ENCODE results near the gene ITPRID1.

ITPRID1 gene

GRCh38 chr7:31642681-31643115, 128.8 kb downstream of the ITPRID1 start:
- DNase-seq: no peak

- DNase-seq: no peak
Measured at GRCh38 chr7:31646942-31647341, 133.1 kb downstream of the ITPRID1 start.

- no peak for DNase-seq
Measured at GRCh38 chr7:31647511-31647910, 133.6 kb downstream of the ITPRID1 start.

- no peak for DNase-seq
Measured at GRCh38 chr7:31648288-31648687, 134.4 kb downstream of the ITPRID1 start.

GRCh38 chr7:31648880-31649279, 135.0 kb downstream of the ITPRID1 start:
- no peak for DNase-seq

GRCh38 chr7:31651234-31652062, 137.6 kb downstream of the ITPRID1 start:
- DNase-seq: no peak

- DNase-seq: no peak
Measured at GRCh38 chr7:31652063-31652326, 138.1 kb downstream of the ITPRID1 start.

- DNase-seq: no peak
Measured at GRCh38 chr7:31663072-31663471, 149.2 kb downstream of the ITPRID1 start.

GRCh38 chr7:31664890-31665289, 151.0 kb downstream of the ITPRID1 start:
- no peak for DNase-seq

- DNase-seq: no peak
Measured at GRCh38 chr7:31665546-31665945, 151.7 kb downstream of the ITPRID1 start.

GRCh38 chr7:31669461-31669860, 155.6 kb downstream of the ITPRID1 start:
- DNase-seq: no peak

- DNase-seq: no peak
Measured at GRCh38 chr7:31679574-31680305, 165.8 kb downstream of the ITPRID1 start.

GRCh38 chr7:31683445-31684225, 169.7 kb downstream of the ITPRID1 start:
- no peak for DNase-seq

GRCh38 chr7:31687024-31687748, 173.3 kb downstream of the ITPRID1 start, which contains the start of gene PPP1R17:
TSS of gene PPP1R17 (plus strand) at chr7:31687215. CDS start at chr7:31692442, 5,227 bp downstream.
- no peak for DNase-seq

- no peak for DNase-seq
Measured at GRCh38 chr7:31688372-31688771, 174.5 kb downstream of the ITPRID1 start.

GRCh38 chr7:31688996-31689395, 175.1 kb downstream of the ITPRID1 start:
- DNase-seq: no peak

- no peak for DNase-seq
Measured at GRCh38 chr7:31690935-31691334, 177.0 kb downstream of the ITPRID1 start.

GRCh38 chr7:31692451-31692850, 178.6 kb downstream of the ITPRID1 start:
- no peak for DNase-seq

GRCh38 chr7:31692871-31693270, 179.0 kb downstream of the ITPRID1 start:
- DNase-seq: no peak

GRCh38 chr7:31695859-31696614, 182.1 kb downstream of the ITPRID1 start:
- no peak for DNase-seq

GRCh38 chr7:31699050-31699449, 185.2 kb downstream of the ITPRID1 start:
- no peak for DNase-seq

GRCh38 chr7:31702354-31702753, 188.5 kb downstream of the ITPRID1 start:
- DNase-seq: no peak

Data from effector CD8-positive, alpha-beta T cell (primary cell).